NT2/D1 (cell line): ENCODE results near the gene ATG10.
"Not testable (repeated sequence)": the region's sequence is repeated elsewhere in the genome, so short reads cannot be mapped to it uniquely, and the experiment has no call there.

ENCODE experiments used
- DNase-seq: peaks from one replicate; pipeline ENCODE4 v3.0.0-alpha.2; 2011; ENCODE audit warnings: low read depth, low spot score
- H3K27me3 ChIP-seq: 2 replicates; pipeline ENCODE4 v1.6.0; 2011; ENCODE audit warnings: mild to moderate bottlenecking; ENCODE audit not compliant: insufficient read length, insufficient read depth
- H3K36me3 ChIP-seq: 2 replicates; pipeline ENCODE4 v1.6.1; 2011; ENCODE audit warnings: mild to moderate bottlenecking, low read length, mixed read lengths; ENCODE audit not compliant: insufficient read depth, insufficient read length
- H3K4me1 ChIP-seq: 2 replicates; pipeline ENCODE4 v1.5.1; 2011; ENCODE audit not compliant: insufficient read depth, insufficient read length
- H3K4me3 ChIP-seq: 2 replicates; pipeline ENCODE4 v1.5.1; 2011; ENCODE audit warnings: low read depth; ENCODE audit not compliant: insufficient read length
- H3K9ac ChIP-seq: 2 replicates; pipeline ENCODE4 v1.6.0; 2011; ENCODE audit warnings: low read depth; ENCODE audit not compliant: insufficient read length
- H3K9me3 ChIP-seq: 2 replicates; pipeline ENCODE4 v1.5.1; 2011; ENCODE audit warnings: mild to moderate bottlenecking, low read length; ENCODE audit not compliant: insufficient read depth
- SUZ12 ChIP-seq: IDR thresholded peaks from 2 replicates; pipeline ENCODE4 v1.6.1; 2011; ENCODE audit not compliant: insufficient read length, insufficient read depth; ENCODE audit errors: extremely low read depth
- YY1 ChIP-seq: IDR thresholded peaks from 2 replicates; pipeline ENCODE4 v1.6.1; 2011; ENCODE audit not compliant: insufficient read length, insufficient read depth
- ZNF274 ChIP-seq: IDR thresholded peaks from 2 replicates; pipeline ENCODE4 v1.6.1; 2011; ENCODE audit warnings: mild to moderate bottlenecking, low read depth, low read length

Gene ATG10

GRCh38 chr5:82109013-82109412, 137.2 kb downstream of the ATG10 start:
- Histone ChIP-seq H3K4me1 (no peaks in the 10 kb centered on the region), H3K27me3 (no peaks in the 10 kb centered on the region), H3K4me3 (no peak overlapping the region), H3K36me3 (no peaks in the 10 kb centered on the region), H3K9ac (no peak overlapping the region), H3K9me3 (no peaks in the 10 kb centered on the region)
- DNase-seq = no peak
- no peak for TF ChIP-seq YY1
- no peak for TF ChIP-seq ZNF274
- TF ChIP-seq SUZ12 = no peak

- H3K9ac ChIP-seq, H3K4me1 ChIP-seq, DNase-seq, H3K36me3 ChIP-seq, H3K4me3 ChIP-seq, H3K9me3 ChIP-seq, H3K27me3 ChIP-seq: not testable (repeated sequence)
Observed at GRCh38 chr5:82109915-82110314, 138.1 kb downstream of the ATG10 start.

GRCh38 chr5:82111191-82111590, 139.4 kb downstream of the ATG10 start:
- TF ChIP-seq YY1 (no peak), SUZ12 (no peak), ZNF274 (no peak)
- no peak overlapping the region for H3K9ac ChIP-seq
- H3K9me3 ChIP-seq = no peaks in the 10 kb centered on the region
- DNase-seq = no peak
- no peaks in the 10 kb centered on the region for H3K36me3 ChIP-seq
- no peaks in the 10 kb centered on the region for H3K4me1 ChIP-seq
- no peaks in the 10 kb centered on the region for H3K27me3 ChIP-seq
- H3K4me3 ChIP-seq = no peak overlapping the region

GRCh38 chr5:82115858-82116257, 144.0 kb downstream of the ATG10 start:
- TF ChIP-seq ZNF274 (no peak), YY1 (no peak), SUZ12 (no peak)
- no peak for DNase-seq
- Histone ChIP-seq H3K4me3 (no peak overlapping the region), H3K27me3 (no peaks in the 10 kb centered on the region), H3K36me3 (no peaks in the 10 kb centered on the region), H3K4me1 (no peaks in the 10 kb centered on the region), H3K9me3 (no peaks in the 10 kb centered on the region), H3K9ac (no peak overlapping the region)

DNA sequence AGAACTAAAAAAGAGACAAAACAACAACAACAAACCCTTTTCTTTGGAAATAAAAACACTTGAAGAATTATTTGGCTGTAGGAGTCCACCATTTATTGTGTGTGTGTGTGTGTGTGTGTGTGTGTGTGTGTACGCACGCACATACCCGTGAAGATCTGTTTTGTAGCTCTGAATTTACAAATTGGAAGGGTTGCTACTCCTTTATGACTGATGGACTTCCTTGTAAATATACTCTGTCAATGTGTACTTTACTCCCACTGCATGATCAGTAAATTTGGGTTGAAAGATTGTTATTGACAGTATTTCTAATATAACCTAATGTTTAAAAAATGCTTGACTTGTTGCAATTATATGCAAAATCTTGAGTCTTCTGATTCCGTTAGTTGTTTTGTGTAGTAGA, 148.1 kb downstream of the ATG10 start:
- no peak for DNase-seq
- H3K9ac ChIP-seq = no peak overlapping the region
- TF ChIP-seq YY1 = no peak
- no peak for TF ChIP-seq SUZ12
- TF ChIP-seq ZNF274 = no peak

GRCh38 chr5:82129723-82130285, 158.0 kb downstream of the ATG10 start:
- no peak for DNase-seq
- H3K4me3 ChIP-seq = no peak overlapping the region
- H3K9me3 ChIP-seq = no peaks in the 10 kb centered on the region
- H3K9ac ChIP-seq = no peak overlapping the region
- H3K36me3 ChIP-seq = no peaks in the 10 kb centered on the region
- TF ChIP-seq YY1 (no peak), SUZ12 (no peak), ZNF274 (no peak)
- no peaks in the 10 kb centered on the region for H3K4me1 ChIP-seq
- H3K27me3 ChIP-seq = no peaks in the 10 kb centered on the region

More for the DNA sequence above, 148.1 kb downstream of the ATG10 start:
- H3K4me1 ChIP-seq = no peaks in the 10 kb centered on the region
- no peaks in the 10 kb centered on the region for H3K27me3 ChIP-seq
- H3K9me3 ChIP-seq = no peaks in the 10 kb centered on the region
- H3K36me3 ChIP-seq = no peaks in the 10 kb centered on the region
- no peak overlapping the region for H3K4me3 ChIP-seq

DNA sequence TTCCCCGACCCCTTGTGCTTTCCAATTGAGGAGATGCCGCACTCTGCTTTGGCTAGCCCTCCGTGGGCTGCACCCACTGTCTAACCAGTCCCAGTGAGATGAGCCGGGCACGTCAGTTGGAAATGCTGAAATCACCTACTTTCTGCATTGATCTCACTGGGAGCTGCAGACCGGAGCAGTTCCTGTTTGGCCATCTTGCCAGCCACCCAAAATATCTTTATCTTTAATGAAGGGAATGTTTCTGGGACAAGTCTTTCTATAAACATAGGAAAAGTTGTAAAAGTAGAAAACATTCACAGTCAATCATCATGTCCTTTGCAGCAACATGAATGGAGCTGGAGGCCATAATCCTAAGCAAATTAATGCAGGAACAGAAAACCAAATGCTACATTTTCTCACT, 158.8 kb downstream of the ATG10 start:
- TF ChIP-seq SUZ12 (no peak), ZNF274 (no peak), YY1 (no peak)
- no peak overlapping the region for H3K4me3 ChIP-seq
- H3K4me1 ChIP-seq = no peaks in the 10 kb centered on the region
- H3K9ac ChIP-seq = no peak overlapping the region
- DNase-seq = no peak
- no peaks in the 10 kb centered on the region for H3K27me3 ChIP-seq
- H3K36me3 ChIP-seq = no peaks in the 10 kb centered on the region
- no peaks in the 10 kb centered on the region for H3K9me3 ChIP-seq

GRCh38 chr5:82137205-82137604, 165.4 kb downstream of the ATG10 start:
- no peak overlapping the region for H3K9ac ChIP-seq
- no peak for DNase-seq
- H3K27me3 ChIP-seq = no peaks in the 10 kb centered on the region
- H3K36me3 ChIP-seq = no peaks in the 10 kb centered on the region
- TF ChIP-seq SUZ12 = no peak
- no peak overlapping the region for H3K4me3 ChIP-seq
- H3K9me3 ChIP-seq = peaks cover 10% of the 10 kb centered on the region
- H3K4me1 ChIP-seq = no peaks in the 10 kb centered on the region

DNA sequence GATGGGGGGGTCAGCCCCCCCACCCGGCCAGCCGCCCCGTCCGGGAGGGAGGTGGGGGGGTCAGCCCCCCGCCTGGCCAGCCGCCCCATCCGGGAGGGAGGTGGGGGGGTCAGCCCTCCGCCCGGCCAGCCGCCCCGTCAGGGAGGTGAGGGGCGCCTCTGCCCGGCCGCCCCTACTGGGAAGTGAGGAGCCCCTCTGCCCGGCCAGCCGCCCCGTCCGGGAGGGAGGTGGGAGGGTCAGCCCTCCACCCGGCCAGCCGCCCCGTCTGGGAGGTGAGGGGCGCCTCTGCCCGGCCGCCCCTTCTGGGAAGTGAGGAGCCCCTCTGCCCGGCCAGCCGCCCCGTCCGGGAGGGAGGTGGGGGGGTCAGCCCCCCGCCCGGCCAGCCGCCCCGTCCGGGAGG, 168.0 kb downstream of the ATG10 start:
- not testable (repeated sequence) for H3K4me3 ChIP-seq, DNase-seq, H3K4me1 ChIP-seq, H3K36me3 ChIP-seq, H3K9ac ChIP-seq, H3K27me3 ChIP-seq
- peaks cover 10% of the 10 kb centered on the region for H3K9me3 ChIP-seq
